Mucosa of stomach (tissue), 1 donor: ENCODE results near the gene SAMD13.

Experiments
- H3K27me3 ChIP-seq: one replicate; pipeline ENCODE4 v1.7.0; 2013; ENCODE audit warnings: mild to moderate bottlenecking, low read length; ENCODE audit not compliant: control insufficient read depth, insufficient read depth
- H3K36me3 ChIP-seq: one replicate; pipeline ENCODE4 v1.7.0; 2013; ENCODE audit warnings: low read length; ENCODE audit not compliant: control insufficient read depth, insufficient read depth
- H3K4me1 ChIP-seq: one replicate; pipeline ENCODE4 v1.7.0; 2013; ENCODE audit warnings: mild to moderate bottlenecking, low read length; ENCODE audit not compliant: control insufficient read depth, insufficient read depth
- H3K4me3 ChIP-seq: one replicate; pipeline ENCODE4 v1.7.0; 2013; ENCODE audit warnings: low read length
- H3K9ac ChIP-seq: one replicate; pipeline ENCODE4 v1.7.0; 2013; ENCODE audit warnings: mild to moderate bottlenecking, low read length, moderate library complexity
- H3K9me3 ChIP-seq: one replicate; pipeline ENCODE4 v1.7.0; 2013; ENCODE audit warnings: mild to moderate bottlenecking, low read length, moderate library complexity; ENCODE audit not compliant: control insufficient read depth
- donor health status: Pancreatic carcinoma.

Gene SAMD13

DNA sequence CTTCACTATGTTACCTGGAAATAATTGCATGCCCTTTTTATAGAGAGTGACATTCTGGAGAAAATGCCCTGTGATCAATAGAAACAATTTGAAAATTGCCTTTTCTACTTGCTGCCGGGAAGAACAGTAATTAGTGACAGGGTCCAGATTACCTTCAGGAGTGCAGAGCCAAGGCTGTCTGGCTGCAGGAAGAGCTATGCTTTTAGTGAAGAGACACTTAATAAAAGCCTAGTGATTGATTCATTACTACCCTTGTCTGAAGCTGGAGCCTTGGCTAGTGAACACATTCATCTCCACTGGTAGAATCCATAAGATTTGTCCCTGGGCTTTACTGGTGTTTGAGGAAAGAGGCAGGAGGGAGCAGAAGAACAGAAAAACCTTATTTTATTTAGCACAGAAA lies 83.8 kb downstream of the SAMD13 start:
- H3K36me3 ChIP-seq, result no peaks in the 10 kb centered on the region
- H3K4me1 ChIP-seq, result no peaks in the 10 kb centered on the region
- no peak overlapping the region for H3K9ac ChIP-seq
- H3K9me3 ChIP-seq, result no peaks in the 10 kb centered on the region
- no peak overlapping the region for H3K4me3 ChIP-seq
- no peaks in the 10 kb centered on the region for H3K27me3 ChIP-seq

DNA sequence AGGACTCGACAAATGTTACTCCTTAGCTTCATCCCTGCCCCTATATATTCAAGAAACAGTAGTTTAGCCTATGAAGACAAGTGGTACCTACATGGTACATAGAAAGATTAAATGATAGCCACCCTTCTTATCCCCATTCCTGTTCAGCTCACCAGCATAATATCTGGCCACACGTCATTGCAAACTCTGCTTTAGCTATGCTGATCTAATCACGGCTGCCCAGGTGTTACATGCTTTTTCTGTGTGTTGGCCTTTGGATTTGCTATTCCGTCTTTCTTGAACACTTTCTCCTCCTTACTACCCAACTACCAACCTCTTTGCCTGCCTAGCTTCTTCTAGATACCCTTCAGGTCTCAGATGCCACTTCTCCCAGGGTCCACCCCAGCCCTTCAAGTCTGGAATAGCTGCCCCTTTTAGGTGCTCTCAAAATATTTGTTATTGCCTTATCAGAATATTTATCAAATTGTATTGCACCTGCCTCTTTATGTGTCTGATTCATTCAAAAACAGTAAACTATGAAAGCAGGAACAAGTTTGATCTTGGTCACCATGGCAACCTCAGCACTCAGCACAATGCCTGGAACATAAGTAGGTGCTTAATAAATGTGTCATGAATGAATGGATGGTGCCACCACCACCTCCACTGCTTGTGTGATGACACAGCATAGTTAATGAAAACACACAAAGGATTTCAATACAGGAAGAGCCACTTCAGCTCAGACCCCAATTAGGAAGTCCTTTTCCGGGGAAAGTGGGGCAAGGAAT lies 85.4 kb downstream of the SAMD13 start:
- Histone ChIP-seq H3K36me3 (no peaks in the 10 kb centered on the region), H3K9ac (no peak overlapping the region), H3K4me3 (no peak overlapping the region), H3K4me1 (no peaks in the 10 kb centered on the region), H3K27me3 (no peaks in the 10 kb centered on the region), H3K9me3 (no peaks in the 10 kb centered on the region)

GRCh38 chr1:84387480-84388163 lies 86.1 kb downstream of the SAMD13 start:
- no peaks in the 10 kb centered on the region for H3K9me3 ChIP-seq
- H3K27me3 ChIP-seq, result no peaks in the 10 kb centered on the region
- no peaks in the 10 kb centered on the region for H3K4me1 ChIP-seq
- no peak overlapping the region for H3K9ac ChIP-seq
- H3K4me3 ChIP-seq, result no peak overlapping the region
- H3K36me3 ChIP-seq, result no peaks in the 10 kb centered on the region

DNA sequence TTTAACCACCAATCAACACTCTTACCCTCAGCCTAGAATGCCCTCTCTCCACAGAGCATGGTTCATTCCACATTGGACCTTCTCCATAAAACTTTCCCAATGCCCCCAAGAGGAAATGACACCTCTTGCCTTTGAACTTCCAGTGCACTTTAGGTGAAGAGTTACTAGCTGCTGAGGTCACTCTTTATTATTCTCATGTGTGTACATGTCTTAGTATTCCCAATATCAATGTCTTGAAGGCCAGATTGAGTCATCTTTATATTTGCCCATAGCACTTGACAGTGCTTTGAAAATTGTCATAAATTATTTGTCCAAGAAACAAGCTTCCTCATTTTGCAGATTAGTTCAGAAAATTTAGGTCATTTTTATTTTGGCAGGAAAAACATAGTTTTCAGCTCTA lies 88.7 kb downstream of the SAMD13 start:
- Histone ChIP-seq H3K4me3 (no peak overlapping the region), H3K9me3 (no peaks in the 10 kb centered on the region), H3K36me3 (no peaks in the 10 kb centered on the region), H3K27me3 (no peaks in the 10 kb centered on the region), H3K4me1 (no peaks in the 10 kb centered on the region), H3K9ac (no peak overlapping the region)

- Histone ChIP-seq H3K36me3 (no peaks in the 10 kb centered on the region), H3K4me3 (no peak within 1 kb of the TSS), H3K27me3 (no peaks in the 10 kb centered on the region), H3K9ac (no peak within 1 kb of the TSS), H3K9me3 (no peaks in the 10 kb centered on the region), H3K4me1 (no peaks in the 10 kb centered on the region)
Measured at GRCh38 chr1:84398175-84399155, 97.0 kb downstream of the SAMD13 start, which contains the start of gene DNASE2B. Gene DNASE2B (plus strand): TSS chr1:84398484. CDS start chr1:84398565, 81 bp downstream.
